Measurements from ENCODE around the gene METRN.

METRN gene

GRCh38 chr16:734208-734980 is 19.5 kb downstream of the METRN start:
- TF ChIP-seq, protein P1, sequence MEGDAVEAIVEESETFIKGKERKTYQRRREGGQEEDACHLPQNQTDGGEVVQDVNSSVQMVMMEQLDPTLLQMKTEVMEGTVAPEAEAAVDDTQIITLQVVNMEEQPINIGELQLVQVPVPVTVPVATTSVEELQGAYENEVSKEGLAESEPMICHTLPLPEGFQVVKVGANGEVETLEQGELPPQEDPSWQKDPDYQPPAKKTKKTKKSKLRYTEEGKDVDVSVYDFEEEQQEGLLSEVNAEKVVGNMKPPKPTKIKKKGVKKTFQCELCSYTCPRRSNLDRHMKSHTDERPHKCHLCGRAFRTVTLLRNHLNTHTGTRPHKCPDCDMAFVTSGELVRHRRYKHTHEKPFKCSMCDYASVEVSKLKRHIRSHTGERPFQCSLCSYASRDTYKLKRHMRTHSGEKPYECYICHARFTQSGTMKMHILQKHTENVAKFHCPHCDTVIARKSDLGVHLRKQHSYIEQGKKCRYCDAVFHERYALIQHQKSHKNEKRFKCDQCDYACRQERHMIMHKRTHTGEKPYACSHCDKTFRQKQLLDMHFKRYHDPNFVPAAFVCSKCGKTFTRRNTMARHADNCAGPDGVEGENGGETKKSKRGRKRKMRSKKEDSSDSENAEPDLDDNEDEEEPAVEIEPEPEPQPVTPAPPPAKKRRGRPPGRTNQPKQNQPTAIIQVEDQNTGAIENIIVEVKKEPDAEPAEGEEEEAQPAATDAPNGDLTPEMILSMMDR (conservative IDR thresholded peaks at IDR 0.05; ENCODE audit: control insufficient read depth, insufficient read depth, low read depth, low read length) = no peak
- no peak for DNase-seq (ENCODE audit: low read depth)
- no peak overlapping the region for H3K4me3 ChIP-seq (ENCODE audit: control insufficient read depth, low read depth, low read length)

DNA sequence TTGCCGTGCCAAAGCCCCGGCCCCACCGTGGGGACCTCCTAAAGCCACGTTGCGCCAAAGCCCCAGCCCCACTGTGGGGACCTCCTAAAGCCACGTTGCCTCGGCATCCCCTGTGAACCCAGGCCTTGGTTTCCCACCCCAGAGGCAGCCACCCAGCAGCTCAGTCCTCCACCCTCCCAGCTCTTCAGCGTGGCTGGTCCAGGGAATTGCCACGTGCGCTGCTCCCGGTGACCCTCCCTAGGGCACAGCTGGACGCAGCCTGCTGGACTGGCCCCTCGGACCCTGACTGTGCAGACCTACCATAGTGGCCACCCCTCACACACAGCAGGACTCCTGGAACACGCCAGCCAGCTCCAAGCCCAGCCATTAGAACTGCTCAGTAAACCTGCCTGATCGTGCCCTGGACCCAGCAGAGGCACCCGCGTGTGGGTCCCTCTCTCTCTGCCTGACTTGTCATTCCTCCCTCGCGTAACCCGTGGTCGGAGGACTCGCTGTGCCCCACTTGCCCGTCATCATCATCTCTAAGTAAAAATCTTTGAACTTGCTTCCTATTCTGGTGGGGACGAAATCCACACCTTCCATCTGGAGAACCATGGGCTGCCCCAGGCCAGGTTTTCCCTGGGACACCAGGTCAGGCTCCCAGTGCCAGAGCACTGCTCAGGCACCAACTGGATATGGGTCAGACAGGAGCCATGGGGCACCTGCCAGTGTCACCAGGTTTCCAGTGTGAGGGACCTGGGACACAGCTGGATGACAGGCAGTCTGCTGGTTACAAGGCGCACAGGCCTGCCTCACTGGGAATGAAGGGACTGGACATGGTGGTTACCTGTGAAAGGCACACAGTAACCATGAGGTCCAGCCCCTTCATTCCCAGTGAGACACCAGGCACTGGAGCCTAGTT is 20.3 kb downstream of the METRN start:
- no peak for DNase-seq (ENCODE audit: low read depth)
- TF ChIP-seq, protein P1 (conservative IDR thresholded peaks at IDR 0.05; ENCODE audit: control insufficient read depth, insufficient read depth, low read depth, low read length) = no peak
- no peak overlapping the region for H3K4me3 ChIP-seq (ENCODE audit: control insufficient read depth, low read depth, low read length)

DNA sequence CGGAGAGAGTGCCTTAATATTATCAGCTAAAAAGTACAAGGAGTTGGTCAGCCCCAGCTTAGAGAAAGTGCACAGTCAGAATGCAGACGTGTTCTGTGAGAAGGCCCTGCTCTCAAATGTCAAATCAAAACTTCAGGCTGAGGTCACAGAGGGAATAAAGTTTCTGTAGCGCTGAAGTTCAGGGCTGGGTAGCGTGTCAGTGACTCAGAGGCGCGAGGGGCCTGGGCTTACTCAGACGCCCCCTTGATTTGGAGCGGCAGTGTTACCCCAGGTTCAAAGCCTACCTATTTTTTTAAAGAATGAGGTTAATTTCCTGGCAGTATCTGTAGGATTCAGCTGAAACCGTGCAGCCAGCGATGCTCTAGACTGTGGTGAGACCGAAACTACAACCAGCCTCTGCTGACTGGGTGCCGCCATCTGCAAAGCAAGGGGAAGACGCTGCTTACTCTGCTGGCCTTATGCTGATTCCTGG is 21.1 kb downstream of the METRN start:
- H3K4me3 ChIP-seq (ENCODE audit: control insufficient read depth, low read depth, low read length) = no peak overlapping the region
- no peak for DNase-seq (ENCODE audit: low read depth)
- TF ChIP-seq, protein P1 (conservative IDR thresholded peaks at IDR 0.05; ENCODE audit: control insufficient read depth, insufficient read depth, low read depth, low read length) = no peak

GRCh38 chr16:736936-737481 is 22.1 kb downstream of the METRN start:
- no peak overlapping the region for H3K4me3 ChIP-seq (ENCODE audit: control insufficient read depth, low read depth, low read length)

DNA sequence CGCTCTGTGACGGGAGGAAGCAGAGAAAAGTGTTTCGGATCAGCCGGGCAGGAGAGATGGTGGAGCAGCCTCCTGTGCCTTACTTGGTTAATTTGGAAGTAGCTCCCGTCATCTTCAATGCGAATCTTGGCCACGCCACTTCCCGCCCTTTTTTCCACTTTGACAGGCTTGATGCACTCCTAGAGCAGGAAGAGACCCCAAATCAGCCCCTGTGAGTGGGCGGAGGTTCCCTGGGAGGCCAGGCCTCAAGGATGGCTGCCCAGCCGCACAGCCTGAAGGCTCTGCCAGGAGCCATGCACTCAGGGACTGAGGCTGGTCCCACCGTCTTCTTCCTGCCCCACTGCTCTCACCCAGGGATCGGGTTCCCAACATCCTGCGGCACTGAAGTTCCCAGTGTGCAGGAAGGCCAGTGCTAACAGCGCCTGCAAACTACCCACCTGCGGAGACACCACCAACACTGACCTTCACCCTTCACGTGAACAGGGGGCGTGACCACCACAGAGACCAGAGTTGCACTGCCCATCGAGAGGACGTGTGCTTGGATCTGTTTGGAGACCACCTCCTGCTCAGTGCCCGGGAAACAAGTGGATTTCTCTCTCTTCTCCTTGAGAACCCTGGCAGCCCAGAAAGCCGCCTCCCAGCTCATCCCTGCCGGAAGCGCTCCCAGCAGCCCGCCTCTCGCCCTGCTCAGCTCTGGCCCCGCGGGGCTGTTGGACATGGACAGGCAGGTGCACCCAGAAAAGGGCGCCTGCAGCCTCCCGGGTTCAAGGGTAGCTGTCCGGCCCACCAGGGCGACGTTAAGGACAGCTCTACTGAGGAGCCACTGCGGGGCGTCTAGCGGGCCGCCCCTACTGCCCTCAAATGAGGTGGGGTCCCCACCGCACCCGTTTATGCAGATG is 24.9 kb downstream of the METRN start:
- H3K4me3 ChIP-seq (ENCODE audit: control insufficient read depth, low read depth, low read length) = peak overlapping the region; percentile 63
- TF ChIP-seq, protein P1 (conservative IDR thresholded peaks at IDR 0.05; ENCODE audit: control insufficient read depth, insufficient read depth, low read depth, low read length) = no peak
- DNase-seq (ENCODE audit: low read depth) = no peak

More at GRCh38 chr16:736936-737481, 22.1 kb downstream of the METRN start:
- DNase-seq (ENCODE audit: low read depth) = no peak
- TF ChIP-seq, protein P1 (conservative IDR thresholded peaks at IDR 0.05; ENCODE audit: control insufficient read depth, insufficient read depth, low read depth, low read length) = no peak

GRCh38 chr16:740459-740763 is 25.5 kb downstream of the METRN start:
- H3K4me3 ChIP-seq (ENCODE audit: control insufficient read depth, low read depth, low read length) = peak overlapping the region; percentile 63
- TF ChIP-seq, protein P1 (conservative IDR thresholded peaks at IDR 0.05; ENCODE audit: control insufficient read depth, insufficient read depth, low read depth, low read length) = no peak
- DNase-seq (ENCODE audit: low read depth) = no peak
